HG03060 (cell line): Measurements from ENCODE around the gene IL1R2.

Experiments used
- ATAC-seq: cut with Tn5 transposase; IDR thresholded peaks from one replicate; pipeline ENCODE4 v1.9.1; 2021; ENCODE audit warnings: low read depth, moderate number of reproducible peaks; ENCODE audit not compliant: unreplicated experiment

The IL1R2 gene

DNA sequence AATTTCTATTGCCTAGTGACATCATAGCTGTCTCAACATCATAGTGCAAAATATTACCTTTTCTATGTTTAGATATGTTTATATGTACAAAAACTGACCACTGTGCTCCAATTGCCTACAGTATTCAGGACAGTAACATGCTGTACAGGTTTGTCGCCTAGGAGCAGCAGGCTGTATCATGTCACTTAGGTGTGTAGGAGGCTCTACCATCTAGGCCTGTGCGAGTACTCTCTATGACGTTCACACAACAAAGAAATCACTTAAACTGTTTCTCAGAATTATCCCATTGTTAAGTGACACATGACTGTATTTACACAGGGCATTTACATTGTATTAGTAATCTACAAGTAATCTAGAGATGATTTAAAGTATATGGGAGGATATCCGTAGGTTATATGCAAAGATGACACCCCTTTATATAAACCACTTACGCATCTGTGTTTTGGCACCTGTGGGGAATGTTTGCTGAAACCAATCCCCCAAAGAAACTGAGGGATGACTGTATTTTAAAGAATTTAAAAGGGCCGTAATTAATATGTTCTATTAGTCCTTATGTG lies 24.7 kb downstream of the IL1R2 start:
- no peak for ATAC-seq

DNA sequence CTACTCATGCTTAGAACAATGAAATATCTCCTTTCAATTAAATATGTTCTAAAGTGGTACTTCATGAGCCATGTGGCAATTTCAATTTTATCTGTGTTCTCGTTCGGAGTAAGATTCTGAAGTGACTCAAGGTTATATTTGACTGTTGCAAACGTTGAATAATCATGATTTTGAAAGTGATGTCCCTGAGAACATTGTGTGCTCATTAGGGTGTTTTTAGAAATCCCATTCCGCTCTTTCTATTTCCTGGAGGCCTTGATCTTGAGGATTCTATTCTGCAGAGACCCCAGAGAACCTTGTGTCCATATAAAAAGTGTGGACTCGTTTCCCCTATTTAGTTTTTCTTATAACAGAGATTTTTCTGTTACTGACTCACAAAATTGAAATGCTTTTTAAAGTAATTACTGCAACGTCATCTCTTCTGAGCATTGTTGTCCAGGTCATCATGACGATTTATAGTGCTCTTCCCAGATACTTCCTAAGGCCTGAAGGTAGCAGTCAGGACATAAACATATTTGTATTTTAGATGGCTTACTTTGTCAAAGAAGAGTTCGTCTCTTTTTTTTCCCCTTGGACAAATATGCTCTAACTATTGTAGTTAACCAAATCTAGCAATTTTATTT lies 27.2 kb downstream of the IL1R2 start:
- no peak for ATAC-seq

DNA sequence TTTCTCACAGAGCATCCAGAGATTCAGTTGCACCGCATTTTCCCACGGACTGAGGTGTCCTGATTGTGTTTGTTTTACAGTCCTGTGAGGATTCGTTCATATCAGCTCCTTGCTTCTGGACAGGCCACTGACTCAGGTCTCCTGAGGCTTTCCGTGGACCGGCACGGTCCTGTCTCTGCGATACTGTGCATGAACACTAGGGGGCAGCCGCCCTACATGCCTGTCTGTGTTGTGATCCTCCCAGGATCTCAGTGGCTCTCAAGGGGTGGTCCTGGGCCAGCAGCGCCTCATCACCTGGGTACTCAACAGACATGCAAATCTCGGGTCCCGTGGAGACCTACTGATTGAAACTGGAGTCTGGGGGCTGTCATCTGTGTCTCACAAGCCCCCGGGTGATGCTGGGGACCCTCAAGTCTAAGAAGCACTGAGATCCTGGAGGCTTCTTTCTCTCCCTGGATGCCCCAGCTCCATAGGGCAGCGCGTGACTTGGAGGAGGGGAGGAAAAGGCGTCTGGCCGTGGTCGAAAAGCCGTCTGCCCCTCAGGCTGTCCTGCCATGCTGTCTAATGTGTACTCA lies 28.9 kb downstream of the IL1R2 start:
- peak; percentile 35 for ATAC-seq

DNA sequence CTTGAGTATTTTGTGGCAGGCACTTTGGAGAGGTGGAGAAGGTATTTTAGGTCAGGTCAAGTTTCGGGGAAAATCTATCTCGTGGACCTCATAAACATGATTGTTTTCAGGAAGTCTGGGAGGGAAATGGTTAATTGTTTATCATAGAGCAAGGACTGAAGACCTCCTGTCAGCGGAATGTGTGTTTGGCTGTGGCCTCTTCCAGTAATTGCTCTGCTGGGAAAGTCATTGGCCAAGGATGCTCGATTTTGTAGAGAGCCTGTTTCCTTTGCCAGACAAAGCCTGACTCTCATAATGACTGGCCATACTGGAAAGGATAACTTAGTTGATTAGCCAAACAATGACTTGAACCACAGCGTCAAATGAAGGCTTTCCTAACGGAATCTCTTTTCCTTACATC lies 30.0 kb downstream of the IL1R2 start:
- no peak for ATAC-seq

- no peak for ATAC-seq
These were observed 31.3 kb downstream of the IL1R2 start for GRCh38 chr2:102022884-102023539.

DNA sequence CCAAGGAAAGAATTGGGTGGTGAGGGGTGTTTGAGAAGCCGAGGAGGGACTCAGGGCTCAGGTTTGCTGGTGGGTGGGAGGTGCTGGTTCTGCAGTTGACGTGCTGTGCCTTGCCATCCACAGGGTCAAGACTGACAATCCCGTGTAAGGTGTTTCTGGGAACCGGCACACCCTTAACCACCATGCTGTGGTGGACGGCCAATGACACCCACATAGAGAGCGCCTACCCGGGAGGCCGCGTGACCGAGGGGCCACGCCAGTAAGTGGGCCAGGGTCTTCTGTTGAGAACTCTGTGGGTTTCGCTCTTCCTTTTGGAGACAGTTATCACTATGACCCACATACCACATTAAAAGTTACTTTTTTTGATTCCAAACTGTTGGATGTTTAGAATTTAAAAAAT lies 32.6 kb downstream of the IL1R2 start:
- no peak for ATAC-seq

- ATAC-seq = peak; percentile 51
These were observed 33.3 kb downstream of the IL1R2 start for GRCh38 chr2:102025016-102025501.

GRCh38 chr2:102025583-102026267 lies 34.0 kb downstream of the IL1R2 start:
- ATAC-seq = peak; percentile 39

DNA sequence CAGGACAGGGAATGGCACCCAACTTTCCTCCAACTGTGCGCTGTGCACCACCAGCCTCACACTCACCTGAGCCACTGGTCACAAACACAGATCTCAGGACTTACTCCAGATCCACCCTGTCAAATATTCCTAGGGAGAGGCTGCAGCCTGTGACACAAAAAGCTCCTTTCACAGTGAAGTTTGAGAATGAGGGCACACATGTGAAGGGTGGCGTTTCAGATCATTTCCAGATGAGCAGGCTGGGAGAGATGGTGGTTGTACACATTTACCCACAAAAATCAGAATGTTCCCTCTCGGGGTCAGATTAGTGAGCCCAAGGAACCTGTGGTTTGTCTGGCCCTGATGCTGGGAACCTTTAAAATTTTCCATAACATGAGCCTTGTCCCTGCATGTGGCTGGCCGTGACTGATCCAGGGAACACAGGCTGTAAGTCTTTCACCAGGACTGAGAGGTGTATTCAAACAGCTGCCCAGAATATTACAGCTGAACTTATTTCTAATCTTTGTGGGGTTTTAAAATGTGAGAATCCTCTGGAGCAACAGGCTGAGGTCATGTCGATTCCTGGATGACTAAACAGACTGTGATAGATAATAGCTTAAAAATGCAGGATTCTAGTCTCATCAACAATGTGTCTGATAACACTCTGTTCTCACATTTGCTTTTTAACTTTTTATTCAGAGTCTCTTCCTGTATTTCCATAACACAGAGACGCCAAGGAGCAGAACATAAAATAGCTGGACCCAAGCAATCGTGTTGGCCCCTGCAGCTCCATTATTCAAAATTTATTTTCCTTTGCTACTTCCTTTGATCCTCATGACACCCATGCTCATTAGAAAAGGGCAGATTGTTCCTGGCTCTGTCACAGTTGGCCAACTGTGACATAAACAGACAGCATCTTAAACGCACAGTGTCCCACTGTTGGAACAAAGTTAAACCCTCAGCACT lies 35.5 kb downstream of the IL1R2 start:
- no peak for ATAC-seq

- no peak for ATAC-seq
These were observed 36.7 kb downstream of the IL1R2 start for GRCh38 chr2:102028470-102028869.

DNA sequence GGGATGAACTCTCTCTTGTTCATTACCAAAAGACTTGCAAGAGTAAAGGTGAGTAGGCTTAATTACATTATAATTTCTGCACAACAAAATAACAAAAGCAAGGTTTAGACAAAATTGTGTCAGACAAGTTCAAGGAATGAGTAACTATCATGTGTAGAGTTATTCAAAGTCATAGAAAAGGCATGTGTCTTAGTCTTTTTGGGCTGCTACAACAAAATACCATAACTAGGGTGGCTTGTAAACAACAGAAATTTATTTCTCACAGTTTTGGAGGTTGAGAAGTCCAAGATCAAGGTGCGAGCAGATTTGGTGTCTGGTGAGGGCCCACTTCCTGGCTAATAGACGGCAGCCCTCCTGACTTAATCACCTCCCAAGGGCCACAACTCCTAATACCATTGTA lies 37.6 kb downstream of the IL1R2 start:
- no peak for ATAC-seq

- no peak for ATAC-seq
These were observed 38.2 kb downstream of the IL1R2 start for GRCh38 chr2:102029952-102030351.

GRCh38 chr2:102030502-102030854 lies 38.7 kb downstream of the IL1R2 start:
- ATAC-seq = no peak

DNA sequence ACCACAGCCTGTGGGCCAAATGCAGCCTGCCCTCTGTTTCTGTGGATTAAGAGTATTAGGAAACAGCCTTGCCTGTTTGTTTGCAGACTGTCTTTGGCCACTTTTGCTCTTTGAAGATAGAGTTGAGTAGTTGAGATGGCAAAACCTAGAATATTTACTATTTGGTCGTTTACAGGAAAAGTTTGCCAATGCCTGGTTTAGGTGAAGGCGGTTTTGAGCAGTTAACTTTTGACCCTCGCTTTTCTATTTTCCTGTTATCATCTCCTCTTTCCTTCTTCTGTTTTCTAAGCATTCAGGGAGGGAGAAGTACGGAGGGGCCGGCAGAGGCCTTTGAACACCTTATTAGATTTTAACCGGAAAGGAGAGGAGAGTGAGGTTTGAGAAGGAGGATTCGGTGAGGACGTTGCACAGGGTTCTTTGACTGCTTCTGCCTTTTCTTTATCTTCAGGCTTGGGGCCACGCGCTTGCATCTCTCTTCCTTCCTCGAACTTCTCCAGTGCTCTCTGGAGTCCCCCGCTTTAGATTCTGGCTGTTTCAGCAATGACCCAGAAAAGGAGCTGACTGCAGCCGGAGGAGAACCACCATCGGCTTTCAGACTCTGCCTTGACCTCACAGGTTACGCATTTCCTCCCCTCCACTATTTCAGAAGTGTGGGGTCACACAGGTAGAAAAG lies 39.2 kb downstream of the IL1R2 start:
- ATAC-seq = no peak

DNA sequence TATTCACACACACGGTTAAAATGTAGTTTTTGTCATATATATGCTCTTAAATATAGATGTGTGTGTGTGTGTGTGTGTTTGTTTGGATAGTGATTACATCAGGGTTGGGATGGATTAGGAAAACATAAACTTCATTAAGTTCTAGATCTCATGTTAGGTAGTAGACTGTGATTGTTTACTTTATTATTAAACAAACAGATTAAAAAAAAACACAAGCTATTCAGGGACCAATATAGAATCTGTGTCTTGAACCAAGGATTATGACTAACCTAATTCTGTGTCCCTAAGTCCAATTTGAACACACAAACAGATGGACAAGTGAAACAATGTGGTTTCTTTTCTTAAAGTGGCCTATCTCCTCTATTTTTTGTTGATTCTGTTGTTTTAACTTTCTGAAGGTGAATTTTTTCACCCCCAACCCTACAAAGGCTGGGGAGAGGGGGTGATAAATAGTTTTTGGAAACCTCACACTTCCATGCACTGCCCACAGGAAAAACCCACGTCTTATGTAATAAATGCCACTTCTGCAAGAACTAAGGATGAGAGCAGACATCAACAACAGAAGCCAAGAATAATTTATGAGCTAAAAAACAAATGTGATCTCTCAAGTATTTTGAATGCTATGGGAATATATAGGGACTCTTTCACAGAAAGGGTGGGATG lies 40.7 kb downstream of the IL1R2 start:
- no peak for ATAC-seq

DNA sequence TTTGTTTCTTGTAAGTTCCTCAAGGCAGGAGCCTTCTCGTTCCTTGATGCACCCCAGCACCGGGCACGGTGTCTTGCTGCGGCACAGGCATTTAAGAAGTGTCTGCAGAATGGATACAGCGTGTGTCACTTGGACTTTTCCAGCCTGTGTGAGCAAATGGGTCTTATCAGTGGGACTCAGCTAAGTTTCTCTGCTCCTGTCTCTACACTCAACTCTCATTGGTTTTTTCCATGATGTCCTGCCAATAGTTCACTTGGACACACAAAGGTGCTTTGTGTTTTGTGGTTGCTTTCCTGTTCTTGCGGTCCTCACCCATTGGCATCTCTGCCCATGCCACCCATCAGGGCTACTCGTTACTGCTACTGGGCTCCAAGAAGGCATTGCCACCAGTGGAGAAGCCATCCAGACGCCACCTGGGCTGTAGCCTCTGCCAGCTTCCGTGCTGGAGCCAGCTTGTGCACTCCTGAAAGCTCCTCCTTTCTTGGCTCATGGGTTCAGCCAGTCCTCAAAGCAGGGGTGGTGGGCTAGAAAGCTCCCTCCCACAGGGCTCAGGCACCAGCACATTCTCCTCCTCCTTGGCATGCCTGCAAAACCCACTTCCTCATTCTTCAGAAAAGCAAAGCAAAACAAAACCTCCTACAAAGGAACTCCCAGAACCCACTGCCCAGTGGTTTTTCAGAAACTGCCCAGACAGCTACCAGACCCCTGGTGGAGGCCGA lies 41.4 kb downstream of the IL1R2 start:
- ATAC-seq = peak; percentile 63

DNA sequence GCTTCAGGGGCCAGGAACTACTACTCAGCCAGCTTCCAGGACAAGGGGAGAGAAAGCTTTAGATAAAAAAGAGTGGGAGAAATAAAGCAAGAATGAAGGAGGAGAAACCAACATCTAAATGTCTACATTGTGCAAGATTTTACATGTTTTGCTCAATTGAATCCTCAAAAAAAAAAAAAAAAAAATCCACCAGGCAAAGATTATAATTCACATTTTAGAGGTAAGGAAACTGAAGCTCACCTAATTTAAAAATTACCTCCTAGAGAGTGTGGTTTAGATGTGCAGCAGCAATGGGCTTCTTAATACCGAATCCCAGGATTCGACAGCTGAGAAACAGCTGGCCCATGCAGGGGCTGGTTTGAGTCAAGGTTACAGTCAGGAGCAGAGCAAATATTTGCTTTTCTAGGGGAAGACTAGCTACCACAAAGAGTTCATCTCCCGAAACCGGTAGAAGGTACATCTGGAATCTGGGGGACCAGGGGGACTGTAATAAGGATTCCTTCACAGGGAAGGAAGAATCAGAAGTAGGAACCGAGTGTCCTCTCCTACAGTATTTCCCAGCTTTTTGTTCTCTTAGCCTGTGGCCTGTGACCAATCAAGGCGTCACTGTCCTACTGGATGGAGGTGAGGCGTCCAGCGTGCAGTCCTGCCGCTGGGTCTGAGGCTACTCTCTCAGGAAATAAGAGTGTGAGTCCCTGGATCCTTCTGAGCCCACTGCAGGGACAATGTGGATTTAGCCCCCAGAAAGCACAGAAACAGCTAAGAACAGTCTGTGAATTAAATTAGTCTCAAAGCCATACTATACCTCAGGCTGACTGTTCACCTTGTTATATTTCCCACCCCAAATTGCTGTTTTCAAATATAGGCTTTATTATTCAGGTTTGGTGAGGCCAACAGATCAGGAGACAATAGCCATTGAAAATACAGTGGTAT lies 42.3 kb downstream of the IL1R2 start:
- no peak for ATAC-seq
